SKM-1 (cell line): ENCODE measurements around the gene MALRD1.

Source experiments
- DNase-seq: peaks from one replicate; lab custom pipeline; 2025; ENCODE audit not compliant: unreplicated experiment; lab: John Stamatoyannopoulos, UW

Gene MALRD1

DNA sequence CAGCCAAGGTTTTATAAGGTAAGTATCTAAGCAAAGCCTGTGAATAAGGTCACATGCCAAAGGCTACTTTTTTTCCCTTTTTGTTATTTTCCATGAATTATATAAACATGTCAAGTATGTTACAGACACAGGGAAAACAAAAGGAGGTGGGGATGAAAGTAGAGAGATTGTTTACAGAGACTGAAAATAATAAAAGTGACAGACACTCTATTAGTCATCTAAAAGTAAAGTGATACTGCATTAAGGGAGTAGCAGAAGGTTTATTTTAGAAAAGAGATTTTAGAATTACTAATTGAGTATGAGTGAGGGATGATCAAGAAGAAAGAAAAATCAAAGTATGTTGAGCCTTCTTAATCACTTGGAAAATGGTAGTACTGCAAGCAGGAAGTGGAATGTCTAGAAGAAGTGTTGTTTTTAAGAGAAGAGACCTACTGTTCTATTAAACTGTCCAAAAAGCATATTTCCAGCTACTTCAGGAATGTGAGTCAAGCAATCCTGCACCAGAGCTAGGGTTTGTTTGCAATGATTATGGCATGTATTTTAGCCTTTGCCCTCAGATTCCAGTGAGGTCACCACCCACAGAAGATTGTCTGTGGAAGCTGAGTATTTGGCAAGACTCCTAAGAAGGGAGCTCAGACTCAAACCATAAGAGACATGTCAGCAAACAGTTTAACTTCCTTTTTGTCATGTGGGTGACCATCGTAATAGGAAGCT is 589.7 kb downstream of the MALRD1 start:
- DNase-seq, result peak; percentile 43

DNA sequence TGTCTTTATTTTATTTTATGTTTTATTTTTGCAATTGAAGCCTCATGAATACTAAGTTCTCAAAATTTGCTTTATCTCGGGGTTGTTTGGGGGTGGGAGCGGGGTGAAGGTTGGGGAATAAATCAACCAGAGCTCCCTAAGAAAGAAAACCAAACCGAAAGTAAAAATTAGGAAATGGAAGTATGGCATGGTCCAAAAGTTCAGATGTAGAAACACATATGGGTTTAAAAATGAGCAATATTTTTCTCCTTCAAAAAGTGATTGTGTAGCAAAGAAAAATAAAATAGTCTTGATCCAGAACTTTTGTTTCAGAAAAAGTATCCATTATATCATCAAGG is 590.3 kb downstream of the MALRD1 start:
- no peak for DNase-seq

DNA sequence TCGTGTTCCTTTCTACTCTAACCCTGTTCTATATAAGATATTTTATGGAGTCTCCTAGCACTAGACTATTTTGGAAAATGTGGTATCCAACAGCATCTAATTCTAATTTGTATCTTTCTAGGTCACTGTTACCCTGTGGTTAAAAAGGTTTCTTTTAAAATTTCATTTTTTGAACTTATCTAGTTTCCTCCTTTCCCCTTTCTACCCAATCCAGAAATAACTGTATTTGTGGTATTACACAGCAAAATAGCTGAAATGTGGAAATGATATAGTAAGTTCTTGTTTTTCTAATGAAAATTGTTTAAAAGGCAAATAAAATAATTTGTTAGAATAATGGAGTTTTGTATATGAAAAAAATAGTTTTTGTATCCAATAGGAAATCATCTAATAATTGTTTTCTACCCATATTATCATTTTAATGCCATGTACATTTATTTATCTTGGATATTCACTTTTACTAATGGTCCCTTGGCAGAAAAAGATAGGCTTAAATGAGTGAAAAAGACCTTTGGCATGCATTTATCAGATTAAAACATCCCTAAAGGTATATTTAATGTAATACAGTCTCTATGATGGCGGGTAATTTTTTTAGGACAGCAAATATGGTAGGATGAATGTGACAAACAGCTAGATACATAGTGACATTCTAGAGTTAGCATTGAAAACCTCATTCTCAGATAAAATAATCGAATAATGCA is 592.1 kb downstream of the MALRD1 start:
- DNase-seq, result no peak

DNA sequence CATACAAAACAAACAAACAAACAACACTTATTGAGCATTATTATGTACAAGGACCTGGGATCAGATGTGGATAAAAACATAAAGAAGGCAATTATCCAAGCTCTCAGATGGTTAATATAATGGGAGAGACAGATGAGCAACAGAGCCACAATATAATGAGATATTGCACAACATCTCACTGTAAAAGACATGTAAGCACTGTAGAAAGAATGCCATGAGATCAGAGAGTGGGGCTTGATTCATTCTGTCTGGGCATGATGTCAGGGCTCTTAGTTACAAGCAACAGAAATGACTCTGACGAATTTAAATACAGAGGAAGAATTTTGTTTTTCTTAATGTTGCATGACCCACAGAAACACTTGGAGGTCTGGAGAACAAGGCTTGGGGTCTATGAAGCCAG is 602.9 kb downstream of the MALRD1 start:
- no peak for DNase-seq

DNA sequence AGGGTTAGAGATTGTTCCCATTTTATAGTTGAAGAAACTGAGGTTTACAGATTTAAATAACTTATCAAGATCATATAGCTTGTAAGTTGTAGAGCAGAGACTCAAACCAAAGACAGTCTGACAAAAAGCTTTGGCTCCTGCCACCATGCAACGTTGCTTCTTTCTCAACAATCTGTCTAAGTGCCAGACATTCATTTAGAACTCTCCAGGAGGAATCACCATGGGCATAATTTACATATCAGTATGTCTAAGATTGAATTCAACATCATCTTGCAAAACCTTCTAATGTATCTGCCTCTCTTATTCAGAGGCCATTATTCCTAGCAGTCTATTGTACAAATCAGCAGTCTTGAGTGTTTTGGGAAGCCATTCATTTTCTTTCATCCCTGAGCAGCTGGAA is 604.1 kb downstream of the MALRD1 start:
- no peak for DNase-seq

DNA sequence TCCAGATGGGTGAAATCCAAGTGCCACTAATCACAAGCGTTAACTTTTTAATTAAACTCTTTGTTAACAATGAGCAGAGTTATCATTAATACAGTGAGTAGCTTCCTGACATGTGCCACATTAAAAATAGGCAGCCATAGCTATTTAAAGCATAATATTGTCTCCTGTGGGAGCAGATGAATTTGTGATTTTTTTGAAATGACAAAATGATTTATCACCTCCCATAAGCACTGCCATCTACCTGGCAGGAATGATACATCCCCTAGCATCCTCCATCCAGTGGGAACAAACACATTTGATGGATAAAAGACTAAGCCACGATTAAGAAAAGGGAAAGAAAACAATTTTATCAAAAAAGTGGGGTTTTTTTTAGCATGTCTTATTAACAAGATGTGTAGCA is 605.3 kb downstream of the MALRD1 start:
- DNase-seq, result no peak

DNA sequence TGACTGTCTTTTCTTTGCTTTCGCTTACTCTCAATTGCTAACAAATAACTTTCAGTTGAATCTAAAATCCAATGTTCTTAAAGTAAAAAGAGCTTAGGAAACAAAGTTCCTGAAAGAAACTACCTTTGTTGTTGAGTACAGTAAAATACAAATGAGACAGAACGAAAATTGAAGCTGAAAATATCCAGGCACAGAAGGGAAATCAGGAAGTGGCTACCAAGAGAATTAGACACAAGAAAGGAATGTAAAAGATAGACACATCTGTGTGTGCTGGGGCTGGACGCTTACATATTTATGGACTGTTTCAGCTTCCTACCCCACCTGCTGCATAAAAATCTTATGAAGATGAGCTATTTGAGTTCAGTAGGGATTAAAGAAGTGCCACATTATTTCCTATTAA is 606.0 kb downstream of the MALRD1 start:
- no peak for DNase-seq

DNA sequence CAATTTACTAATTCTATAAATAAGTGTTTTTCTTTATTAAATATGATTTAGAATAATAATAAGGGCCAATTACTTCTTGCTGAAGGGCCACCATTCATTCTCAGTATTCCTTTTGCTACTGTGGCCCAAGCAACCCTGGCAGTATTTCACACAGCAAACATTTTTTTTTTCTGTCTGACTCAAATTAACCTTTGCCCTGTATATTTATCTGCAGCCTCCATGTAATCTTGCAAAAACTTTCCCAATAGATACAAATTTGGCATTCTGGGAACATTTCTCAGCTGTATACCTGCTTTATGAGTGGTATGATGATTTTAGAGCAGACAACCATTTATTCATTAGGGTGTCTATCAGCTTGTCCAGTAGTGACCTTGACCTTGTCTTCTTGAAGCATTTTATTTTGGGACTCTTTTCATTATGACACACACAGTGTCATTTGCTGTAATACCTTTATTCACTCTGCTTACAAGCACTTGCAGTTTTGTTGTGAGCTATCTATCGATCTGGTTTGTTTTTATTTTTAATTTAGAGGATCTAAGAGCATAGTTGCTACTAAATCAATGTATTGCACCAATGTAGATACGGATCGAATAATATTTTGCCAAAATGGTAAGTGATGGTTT is 607.9 kb downstream of the MALRD1 start:
- DNase-seq, result no peak

DNA sequence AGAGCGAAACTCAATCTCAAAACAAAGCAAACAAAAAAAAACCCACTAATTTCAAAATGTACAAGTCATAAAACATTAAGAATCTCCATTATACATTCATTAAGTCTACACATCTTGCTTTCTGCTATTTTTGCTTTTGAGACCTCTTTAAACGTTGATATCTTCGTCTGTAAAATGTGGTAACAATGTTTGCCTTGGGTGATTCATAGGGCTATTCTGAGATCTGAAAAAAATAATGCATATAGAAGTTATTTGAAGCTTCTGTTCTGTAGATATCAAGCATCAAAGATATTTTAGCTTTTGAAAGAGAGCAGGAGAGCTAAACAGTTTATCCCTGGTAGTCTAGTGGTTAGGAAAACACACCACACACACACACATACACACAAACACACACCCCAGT is 609.5 kb downstream of the MALRD1 start:
- DNase-seq, result no peak

DNA sequence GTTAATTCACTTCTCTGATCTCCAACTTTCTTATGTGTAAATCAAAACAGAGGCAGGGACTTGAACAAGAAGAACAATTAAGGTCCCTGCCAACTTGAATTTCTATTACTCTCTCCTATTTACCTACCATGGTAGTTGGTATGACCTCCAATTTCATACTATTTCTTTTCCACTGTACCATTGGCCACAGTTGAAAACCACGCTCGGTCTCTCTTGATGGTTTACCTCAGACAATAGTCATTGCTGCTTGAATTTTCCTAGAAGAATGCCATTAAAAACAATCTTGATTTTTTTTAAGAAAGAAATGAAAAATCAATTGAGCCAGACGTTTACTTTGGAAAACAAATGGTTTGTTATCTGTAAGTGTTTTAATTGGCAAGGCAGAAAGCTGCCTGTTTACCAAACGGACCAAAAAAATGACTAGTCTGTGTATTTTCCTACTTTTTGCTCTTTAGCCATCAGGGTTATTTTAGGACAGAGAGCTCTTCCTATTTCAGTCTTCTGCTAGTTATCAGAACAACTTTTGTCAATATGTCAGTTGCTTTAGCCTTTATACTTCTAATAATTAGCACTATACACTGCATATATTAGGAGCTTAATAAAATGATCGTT is 610.1 kb downstream of the MALRD1 start:
- no peak for DNase-seq

DNA sequence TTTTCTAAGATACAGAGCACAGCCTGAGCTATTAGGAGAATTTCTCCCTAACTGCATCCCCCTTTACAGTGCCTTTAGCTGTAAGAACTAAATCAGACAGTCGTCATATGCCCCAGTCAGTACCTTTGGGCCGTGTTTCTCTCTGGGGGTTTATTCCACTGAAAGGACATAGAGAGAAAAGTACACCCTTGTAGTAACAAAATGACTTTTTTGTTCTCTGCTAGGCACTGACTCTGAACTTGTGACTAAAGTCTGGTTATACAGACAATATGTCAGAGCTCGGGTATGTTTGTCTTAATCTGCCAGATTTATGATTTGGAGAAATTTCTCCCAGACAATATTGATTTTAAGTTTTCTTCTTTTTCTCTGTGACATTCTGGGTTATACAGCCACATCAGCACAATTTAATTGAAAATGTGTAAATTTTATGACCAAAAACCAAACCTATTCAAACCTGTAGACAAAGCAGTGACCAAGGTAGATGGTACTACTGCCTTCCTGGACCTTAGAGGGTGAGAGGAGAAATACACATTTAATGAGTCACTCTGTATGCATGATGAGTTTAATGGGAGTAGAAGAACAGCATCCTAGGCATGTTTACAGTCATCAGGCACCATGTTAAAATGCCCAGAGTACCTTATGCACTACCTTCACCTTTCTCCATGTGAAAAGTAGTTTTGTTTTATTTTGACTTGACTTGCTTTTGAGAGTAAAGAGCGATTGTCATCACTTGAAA is 611.5 kb downstream of the MALRD1 start:
- DNase-seq, result no peak

DNA sequence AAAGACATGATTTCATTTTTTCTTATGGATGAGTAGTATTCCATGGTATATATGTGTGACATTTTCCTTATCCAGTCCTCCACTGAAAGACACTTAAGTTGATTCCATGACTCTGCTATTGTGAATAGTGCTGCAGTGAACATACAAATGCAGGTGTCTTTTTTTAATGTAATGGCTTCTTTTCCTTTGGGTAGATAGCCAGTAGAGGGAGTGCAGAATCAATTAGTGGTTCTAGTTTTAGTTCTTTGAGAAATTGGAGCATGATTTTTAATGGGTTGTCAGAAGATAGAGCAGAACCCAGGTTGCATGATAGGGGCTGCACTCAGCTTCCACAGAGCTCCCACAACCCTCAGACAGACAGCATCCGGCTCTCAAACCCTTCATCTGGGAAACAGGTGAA is 614.7 kb downstream of the MALRD1 start:
- no peak for DNase-seq

DNA sequence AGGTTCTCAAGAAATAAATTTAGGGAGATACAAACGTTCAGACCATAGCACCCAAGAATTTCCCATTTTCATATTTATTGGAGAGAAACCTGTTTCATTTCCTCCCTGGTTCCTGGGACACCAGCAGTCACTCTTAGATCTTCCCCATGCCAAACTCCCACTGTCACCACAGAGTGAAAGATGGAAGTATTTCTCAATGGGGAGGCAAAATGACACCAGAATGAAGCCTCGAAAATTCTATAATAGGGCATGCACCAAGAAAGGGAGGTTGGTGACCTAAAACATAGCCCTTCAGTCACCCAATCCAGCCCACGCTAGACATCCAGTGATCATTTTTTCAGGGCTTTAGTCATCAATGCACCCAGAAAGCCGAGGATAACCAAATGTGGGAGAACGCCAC is 619.5 kb downstream of the MALRD1 start:
- DNase-seq, result no peak

DNA sequence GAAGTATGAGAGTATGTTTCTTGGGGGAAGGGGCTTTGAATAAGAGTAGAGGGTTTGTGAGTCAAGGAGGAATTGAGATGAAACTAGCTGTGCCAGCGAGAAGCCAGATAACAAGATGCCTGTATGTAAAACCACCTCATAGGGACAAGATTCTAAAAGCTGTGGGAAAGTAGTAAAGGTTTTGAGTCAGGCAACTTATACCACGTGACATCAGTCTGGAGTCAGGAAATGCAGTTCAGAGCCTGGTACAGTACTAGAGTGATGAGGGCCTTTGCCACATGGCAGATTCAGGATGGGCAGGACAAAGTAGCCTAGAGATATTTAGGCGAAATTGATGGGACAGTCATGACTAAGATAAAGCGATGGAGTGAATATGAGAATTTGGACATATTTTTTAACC is 627.5 kb downstream of the MALRD1 start:
- no peak for DNase-seq

DNA sequence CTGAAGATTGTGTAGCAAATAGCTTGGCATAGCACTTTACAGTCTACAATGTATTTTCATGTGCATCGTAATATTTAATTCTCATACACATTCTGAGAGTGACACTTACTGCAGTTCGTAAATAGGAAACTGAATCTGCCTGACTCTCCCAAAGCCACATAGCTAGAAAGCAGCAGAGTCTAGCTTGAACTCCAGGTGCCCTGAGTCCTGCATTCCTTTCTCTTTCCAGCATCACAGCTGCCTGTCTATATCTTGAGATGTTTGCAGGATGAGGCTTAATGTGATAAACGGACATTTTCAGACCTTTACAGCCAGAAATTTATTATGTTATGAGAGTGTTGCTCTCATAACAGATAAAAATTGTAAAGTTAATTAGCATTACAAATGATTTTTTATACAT is 634.8 kb downstream of the MALRD1 start:
- DNase-seq, result no peak

DNA sequence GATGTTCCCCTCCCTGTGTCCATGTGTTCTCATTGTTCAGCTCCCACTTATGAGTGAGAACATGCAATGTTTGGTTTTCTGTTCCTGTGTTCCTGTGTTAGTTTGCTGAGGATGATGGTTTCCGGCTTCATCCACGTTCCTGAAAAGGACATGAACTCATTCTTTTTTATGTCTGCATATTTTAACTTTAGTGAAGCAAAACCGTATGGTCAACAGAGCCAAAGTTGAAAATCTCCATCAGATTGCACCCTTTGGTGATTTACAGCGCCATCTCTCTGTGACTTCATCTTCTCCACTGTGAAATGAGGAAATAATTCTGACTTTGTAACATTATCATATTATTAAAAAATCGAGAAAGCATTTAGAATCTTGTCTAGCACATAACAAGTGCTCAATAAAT is 635.4 kb downstream of the MALRD1 start:
- no peak for DNase-seq

DNA sequence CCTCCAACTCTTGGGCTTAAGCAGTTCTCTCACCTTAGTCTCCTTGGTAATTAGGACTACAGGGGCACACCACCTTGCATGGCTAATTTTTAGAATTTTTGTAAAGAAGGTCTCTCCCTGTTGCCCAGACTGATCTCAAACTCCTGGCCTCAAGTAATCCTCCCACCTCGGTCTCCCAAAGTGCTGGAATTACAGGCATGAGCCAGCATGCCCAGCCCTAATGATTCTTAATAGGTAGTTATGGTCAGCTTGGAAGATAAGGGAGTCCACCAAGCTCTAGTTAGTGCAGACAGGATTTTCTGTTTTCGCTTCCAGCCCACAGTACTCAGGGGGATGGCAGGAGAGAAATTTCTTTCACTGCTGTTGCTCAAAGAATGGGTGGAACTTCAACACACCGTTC is 639.7 kb downstream of the MALRD1 start:
- no peak for DNase-seq

DNA sequence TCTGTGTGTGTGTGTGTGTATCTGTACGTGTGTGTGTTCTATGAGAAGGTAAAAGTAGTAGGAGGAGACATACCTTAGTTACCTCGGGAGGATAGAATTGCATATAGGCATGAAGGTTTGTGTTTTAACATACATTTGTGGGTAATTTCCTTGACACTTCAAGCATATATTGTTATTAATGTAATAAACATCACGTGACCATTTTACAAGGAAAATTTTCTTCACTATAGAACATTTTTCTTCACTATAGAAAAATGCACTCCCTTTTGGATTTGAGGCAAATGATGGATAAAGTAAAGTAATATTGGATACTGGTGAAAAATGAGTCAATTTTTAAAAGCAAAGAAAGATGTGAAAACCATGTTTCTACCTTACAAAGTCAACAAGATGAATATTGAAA is 640.6 kb downstream of the MALRD1 start:
- DNase-seq, result no peak

DNA sequence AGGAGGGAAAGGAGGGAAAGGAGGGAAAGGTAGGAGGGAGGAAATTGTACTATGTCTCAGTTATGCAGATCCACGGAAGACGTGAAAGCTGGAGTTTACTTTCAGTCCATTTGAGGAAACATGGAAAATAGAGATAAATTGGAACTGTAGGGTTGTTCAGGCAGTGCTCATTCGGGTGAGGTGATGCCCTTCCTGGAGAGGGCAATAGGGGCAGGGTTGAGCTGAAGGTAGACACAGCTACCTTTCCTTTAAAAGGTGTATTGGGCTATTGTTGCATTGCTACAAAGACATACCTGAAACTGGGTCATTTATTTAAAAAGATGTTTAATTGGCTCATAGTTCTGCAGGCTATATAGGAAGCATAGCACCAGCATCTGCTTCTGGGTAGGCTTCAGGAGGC is 650.7 kb downstream of the MALRD1 start:
- no peak for DNase-seq

DNA sequence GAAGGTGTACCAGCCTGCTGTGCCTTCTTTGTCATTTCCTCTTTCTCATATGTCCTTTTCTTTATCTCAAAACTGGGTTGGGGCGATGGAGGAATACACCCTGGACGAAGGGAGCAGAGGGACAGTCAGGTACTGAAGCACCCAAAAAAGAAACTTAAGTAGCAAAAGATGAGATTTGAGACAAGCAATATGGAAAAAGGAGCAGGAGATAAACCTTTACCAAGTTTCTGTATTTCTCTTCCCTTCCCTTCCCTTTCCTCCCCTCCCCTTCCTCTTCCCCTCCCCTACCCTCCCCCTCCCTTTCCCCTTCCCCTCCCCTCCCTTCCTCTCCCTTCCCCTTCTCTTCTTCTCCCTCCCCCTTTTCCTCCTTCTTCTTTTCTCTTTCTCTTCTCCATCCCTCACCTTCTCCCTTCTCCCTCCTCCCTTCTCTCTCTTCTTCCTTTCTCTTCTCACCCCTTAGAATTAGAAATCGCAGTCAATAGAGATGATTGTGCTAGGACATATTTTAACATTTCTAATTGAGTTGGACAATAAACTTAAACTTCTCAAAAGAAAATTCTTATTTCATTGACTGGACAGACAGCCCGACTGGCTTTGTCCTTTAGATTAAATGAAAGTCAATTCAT is 652.9 kb downstream of the MALRD1 start:
- no peak for DNase-seq

DNA sequence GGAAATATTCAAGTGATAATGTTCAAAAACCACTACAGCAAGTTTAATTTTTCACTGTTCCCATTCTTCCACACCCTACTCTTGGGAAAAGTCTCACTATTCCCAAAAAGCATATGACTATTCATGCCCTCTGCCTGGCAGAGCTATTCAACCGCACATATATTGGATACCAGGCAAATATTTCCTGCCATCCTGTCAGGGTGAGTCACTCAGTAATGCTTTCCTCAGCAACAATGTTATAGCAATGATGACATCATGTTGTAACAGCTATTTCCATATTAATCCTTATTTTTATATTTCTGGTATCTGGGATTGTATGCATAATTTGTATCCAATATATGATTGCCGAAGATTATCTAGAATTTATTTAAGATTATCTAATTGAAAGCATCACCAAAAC is 653.6 kb downstream of the MALRD1 start:
- no peak for DNase-seq
